NCI-H345 (cell line): ENCODE measurements around the gene DEAF1.

Experiments used
- DNase-seq: peaks from one replicate; lab custom pipeline; 2025; lab: John Stamatoyannopoulos, UW

DEAF1 gene

GRCh38 chr11:721247-721740 is 26.3 kb upstream of the DEAF1 start:
- no peak for DNase-seq

DNA sequence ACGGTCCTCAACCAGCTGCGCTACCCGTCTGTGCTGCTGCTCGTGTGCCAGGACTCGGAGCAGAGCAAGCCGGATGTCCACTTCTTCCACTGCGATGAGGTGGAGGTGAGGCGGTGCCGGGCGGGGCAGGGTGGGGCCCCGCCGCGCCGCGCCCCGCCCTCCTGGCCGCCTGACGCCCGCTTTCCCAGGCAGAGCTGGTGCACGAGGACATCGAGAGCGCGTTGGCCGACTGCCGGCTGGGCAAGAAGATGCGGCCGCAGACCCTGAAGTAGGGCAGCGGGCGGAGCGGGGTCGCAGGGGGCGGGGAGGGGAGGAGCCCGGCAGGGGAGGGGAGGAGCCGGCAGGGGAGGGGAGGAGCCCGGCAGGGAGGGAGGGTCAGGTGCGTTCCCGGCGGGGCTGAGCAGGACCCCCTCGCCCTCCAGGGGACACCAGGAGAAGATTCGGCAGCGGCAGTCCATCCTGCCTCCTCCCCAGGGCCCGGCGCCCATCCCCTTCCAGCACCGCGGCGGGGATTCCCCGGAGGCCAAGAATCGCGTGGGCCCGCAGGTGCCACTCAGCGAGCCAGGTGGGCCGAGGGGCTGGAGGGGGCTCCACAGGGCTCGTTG is 25.7 kb upstream of the DEAF1 start:
- peak; percentile 53 for DNase-seq

- DNase-seq, result no peak
Measured at GRCh38 chr11:720017-720641, 25.1 kb upstream of the DEAF1 start.

DNA sequence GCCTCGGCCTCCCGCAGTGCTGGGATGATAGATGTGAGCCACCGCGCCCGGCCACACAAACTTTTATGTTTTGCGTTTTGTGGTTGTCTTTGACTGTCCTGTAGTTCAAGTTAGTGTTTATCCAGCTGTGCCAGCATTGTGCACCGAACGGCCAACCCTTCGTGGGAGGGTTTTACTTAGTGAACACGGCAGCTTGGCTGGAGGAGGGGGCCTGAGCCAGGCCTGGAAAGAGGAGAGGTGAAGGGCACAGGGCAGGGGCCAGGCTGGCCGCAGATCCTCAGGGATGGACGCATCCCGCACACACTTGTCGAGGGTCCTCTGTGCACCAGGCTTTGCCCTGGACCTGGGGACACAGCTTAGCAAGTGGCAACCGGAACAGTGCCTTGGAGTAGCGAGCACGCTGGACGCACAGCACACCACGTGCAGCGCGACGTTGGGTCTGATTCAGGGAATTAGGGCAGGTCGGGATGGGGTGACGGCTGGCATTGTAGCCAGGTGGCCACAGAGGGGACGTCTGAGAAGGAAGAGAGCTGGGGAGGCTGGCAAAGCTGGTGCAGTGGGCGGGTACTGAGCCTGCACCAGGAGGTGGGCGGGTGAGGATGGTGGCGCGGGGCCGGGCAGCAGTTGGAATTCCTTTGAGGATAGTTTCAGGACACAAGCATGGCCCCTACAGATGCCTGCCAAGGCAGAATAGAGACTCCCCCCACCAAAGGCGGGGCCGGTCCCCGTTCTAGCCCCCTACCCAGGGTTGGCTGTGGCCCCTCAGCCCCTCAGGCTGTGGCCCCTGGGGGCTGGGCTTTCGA is 24.4 kb upstream of the DEAF1 start:
- DNase-seq, result no peak

DNA sequence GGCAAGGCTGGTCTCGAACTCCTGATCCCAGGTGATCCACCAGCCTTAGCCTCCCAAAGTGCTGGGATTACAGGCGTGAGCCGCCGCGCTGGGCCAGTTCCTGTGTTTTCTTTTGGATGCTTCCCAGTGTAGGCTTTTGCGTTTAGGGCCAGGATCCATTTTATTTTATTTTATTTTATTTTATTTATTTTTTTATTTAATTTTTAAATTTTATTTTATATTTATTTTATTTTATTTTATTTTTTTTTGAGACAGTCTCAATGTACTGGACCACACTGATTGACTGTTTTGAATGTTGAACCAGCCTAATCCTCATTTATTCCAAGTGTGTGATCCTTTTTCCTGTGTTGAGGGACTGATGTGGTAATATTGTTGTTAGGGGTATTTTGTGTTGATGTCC is 19.4 kb upstream of the DEAF1 start:
- DNase-seq, result no peak

DNA sequence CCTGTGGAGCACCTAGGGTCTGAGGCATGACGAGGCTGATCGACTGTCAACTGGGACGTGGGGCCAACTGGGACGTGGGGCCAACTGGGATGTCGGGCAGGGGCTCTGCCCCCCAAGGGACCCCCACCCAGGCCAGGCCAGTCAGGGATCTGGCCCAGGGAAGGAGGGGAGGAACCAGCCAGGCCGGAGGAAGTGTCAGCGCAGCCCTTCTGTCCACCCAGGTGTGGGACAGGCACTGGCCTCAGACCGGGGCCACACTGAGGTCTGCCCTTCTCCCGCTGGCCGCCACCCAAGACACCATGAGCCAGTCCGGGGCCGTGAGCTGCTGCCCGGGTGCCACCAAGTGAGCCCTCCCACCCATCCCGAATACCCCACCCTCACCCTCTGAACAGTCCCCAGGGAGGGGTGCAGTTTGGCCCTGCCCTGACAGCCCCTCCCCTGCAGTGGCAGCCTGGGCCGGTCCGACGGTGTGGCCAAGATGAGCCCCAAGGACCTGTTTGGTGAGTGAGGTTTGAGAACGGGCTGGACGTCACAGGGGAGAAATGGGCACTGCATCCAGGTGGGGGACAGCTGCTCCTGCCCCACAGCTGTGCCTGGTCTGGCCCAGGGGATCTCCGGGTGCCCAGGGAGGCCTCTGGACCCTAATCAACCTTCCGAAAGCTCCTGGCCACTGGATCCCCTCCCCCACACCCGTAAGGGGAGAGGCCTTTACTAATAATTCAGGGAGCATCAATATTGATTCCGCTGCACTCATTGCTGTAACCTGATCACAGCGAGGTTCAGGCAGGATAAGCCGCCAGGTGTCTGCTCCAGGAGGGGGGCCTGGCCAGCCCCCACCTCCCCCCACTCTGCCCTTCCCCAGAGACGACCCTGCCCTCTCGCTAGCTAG is 14.3 kb upstream of the DEAF1 start:
- DNase-seq, result no peak

- no peak for DNase-seq
Measured at GRCh38 chr11:708511-708910, 13.5 kb upstream of the DEAF1 start.

DNA sequence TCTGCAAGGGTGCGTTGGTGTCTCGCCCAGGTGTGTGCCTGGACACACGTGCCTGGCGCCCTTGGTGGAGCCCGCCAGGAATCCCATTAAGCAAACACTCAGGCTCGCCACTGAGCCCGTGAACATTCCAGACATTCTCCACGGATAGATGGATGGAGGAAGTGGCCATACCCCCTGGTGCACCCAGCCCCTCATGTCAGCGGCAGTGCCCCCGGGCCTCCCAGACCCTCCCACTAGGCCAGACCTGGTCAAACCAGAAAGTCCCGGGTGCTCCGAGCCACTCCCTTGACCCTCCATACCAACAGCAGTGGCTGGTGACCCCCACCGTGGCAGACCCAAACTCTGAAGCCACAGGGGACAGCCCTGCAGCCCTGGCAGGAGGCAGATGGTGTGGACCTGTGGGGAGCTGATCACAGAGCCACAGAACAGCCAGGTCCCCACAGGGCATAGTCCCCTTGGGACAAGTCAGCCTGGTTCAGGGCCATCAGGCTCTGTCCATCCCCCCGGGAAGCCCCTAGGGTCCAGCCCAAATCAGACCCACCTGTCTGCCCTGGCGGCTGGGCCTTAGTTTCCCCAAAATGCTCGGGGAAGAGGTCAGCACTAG is 12.9 kb upstream of the DEAF1 start:
- DNase-seq, result no peak

GRCh38 chr11:706957-707816 is 12.2 kb upstream of the DEAF1 start:
- no peak for DNase-seq

DNA sequence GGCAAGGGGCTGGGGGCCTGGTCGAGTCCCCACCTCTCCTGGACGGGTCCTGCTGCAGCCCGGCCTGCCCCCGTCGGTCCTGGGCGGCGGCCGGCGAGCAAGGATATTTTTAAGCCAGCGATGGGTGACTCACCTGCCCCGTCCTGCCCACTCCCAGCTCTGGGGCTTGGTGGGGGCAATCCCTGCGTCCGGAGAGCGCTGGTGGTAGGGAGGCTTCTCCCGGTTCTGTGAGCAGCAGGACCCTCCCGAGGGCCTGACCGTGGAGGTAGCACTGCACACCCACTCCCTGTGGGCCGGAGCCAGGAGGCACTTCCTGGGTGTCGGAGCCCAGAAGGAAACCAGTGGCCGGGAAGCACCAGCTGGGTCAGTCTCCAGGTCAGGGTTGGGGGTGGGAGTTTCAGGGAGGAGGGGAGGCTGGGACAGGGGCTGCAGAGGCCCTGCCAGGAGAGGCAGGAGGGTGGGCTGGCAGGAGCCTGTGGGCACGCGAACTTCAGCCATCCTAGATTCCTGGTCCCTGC is 11.5 kb upstream of the DEAF1 start:
- no peak for DNase-seq

DNA sequence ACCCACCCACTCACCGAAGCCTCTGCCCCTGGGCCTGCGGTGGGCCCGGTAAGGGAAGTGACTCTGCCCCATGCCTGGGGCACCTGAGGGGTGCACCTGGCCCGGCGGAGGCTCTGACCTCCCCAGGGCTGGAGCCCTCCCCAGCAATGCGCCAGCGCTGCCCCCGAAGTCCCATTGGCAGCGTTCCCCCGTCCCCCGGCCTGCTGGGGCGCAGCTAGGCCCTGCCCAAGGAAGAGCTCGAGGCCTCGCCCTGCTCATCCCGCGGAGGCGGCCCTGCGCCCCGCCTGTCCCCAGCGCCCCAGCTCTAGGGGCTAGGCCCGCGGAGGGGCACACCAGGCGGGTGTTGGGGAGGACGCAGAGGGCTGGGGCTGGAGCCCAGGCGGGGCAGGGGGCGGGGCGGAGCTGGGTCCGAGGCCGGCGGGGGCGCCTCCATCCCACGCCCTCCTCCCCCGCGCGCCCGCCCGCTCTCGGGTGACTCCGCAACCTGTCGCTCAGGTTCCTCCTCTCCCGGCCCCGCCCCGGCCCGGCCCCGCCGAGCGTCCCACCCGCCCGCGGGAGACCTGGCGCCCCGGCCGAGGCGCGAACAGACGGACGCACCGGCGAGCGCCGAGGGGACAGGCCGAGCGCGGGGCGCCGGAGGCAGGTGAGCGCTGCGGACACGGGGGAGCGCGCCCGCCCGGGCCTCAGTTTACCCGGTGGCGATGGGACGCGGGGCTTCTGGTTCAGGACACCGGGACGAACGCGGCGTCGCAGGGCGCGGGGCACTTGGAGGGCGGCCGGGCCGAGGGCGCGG is 10.8 kb upstream of the DEAF1 start, which contains the start of gene EPS8L2:
Gene EPS8L2, plus strand, starts transcription at position 586 of the 793 bp plus-strand sequence. CDS start 3,177 bp downstream, outside the sequence.
- no peak for DNase-seq

- no peak for DNase-seq
Measured at GRCh38 chr11:704781-705645, 10.0 kb upstream of the DEAF1 start.

DNA sequence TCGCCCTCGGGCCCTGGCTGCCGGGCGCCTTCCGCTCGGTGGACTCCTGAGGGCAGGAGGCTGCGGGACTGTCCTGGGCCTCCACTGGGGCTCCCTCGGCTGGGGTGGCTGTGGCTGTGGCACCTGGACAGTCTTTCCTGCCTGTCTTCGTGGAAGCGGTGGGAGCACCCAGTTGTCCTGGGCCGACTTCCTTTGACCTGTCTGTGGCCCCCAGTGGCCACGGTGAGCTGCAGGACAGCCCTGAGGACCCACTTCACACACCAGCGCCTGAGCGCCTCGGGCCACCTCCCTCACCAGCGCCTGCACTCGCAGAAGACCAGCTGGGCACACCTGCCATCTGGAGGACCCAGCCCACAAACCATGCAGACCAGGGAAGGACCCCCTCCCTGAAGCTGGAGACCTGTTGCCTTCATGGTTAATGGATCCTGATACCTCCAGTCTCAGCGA is 9.2 kb upstream of the DEAF1 start:
- no peak for DNase-seq

- no peak for DNase-seq
Measured at GRCh38 chr11:703506-703905, 8.5 kb upstream of the DEAF1 start.

DNA sequence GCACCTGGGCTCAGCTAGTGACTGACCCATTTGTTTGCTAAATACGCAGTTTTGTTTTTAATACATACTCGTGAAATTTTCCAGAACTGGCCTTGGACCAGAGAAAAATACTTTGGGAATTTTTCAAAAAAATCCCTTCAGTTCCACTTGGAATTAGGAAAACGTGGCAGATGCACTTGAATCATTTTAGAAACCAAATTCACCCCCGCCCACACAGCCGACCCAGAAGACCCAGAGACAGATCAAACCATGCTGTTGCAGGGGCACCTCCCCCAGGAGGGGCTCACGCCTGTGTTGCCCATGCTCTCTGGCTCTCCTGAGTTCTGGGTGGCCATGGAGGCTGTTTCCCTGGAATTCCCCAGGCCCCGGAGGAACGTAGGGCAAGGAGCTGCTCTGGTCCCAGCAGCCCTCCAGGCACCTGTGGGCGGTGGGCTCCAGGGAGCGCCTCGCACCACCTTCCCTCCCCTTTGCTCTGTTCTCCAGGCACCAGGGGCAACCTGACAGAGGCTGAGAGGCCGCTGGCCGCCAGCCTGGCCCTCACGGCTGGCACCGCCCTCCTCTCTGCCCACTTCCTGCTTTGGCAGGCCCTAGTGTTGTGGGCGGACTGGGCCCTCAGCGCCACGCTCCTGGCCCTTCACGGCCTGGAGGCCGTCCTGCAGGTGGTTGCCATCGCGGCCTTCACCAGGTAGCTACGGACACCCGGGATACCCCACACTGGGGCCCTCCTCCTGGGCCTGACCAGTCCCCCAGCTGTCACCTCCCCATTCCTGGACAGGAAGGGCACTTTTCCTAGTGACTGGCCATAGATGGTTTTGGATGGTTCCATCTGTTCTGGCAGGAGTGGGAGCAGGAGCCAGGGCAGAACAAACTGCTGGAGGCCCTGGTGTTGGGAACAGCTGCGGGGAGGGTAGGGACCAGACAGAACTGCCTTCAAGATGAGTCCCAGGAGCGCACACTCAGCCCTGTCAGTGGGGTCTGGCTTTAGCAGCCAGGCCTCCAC is 7.7 kb upstream of the DEAF1 start:
- DNase-seq, result no peak

- no peak for DNase-seq
Measured at GRCh38 chr11:701741-702461, 6.9 kb upstream of the DEAF1 start.

GRCh38 chr11:699753-700152 is 4.7 kb upstream of the DEAF1 start:
- DNase-seq, result no peak
